Aorta (tissue), 5 donors: ENCODE results near the gene NR1D2. TPM values are rescaled to one million over a fixed set of nuclear protein-coding genes. Genes with fewer than 3 reads are reported as not detected.
A peak's percentile ranks its signal among the peaks of the same experiment; 100 is the strongest.

Experiments
- ATAC-seq: fragments of 200-7000 bp; cut with Tn5 transposase; one replicate; pipeline ENCODE4 v1.9.1; 2022; ENCODE audit warnings: moderate library complexity; ENCODE audit not compliant: low FRiP score
- DNase-seq, 2 donors: peaks; one replicate each; pipeline ENCODE4 v3.0.0-alpha.2; 2020
- H3K27ac ChIP-seq, 2 donors: one replicate each; pipeline ENCODE4 v1.5.1; 2013; ENCODE audit warnings: low read length in 2 of 2, mild to moderate bottlenecking in 2 of 2, moderate library complexity in 2 of 2, control low read depth in 1 of 2, inconsistent platforms in 1 of 2, low read depth in 1 of 2
- H3K27me3 ChIP-seq, 2 donors: one replicate each; pipeline ENCODE4 v1.6.1; 2013; ENCODE audit warnings: control low read depth in 1 of 2, low read length in 1 of 2, mild to moderate bottlenecking in 1 of 2, moderate library complexity in 1 of 2; ENCODE audit not compliant: insufficient read depth in 2 of 2, control insufficient read depth in 1 of 2
- H3K36me3 ChIP-seq, 2 donors: one replicate each; pipeline ENCODE4 v1.6.1; 2013; ENCODE audit warnings: control low read depth in 1 of 2, low read length in 1 of 2, mild to moderate bottlenecking in 1 of 2; ENCODE audit not compliant: insufficient read depth in 2 of 2, control insufficient read depth in 1 of 2
- H3K4me1 ChIP-seq, 2 donors: one replicate each; pipeline ENCODE4 v1.6.1; 2013; ENCODE audit warnings: low read length in 2 of 2, control low read depth in 1 of 2, mild to moderate bottlenecking in 1 of 2, moderate library complexity in 1 of 2; ENCODE audit not compliant: insufficient read depth in 2 of 2, control insufficient read depth in 1 of 2
- H3K4me3 ChIP-seq, 2 donors: one replicate each; pipeline ENCODE4 v1.5.1; 2013; ENCODE audit warnings: low read length in 2 of 2, control low read depth in 1 of 2, mild to moderate bottlenecking in 1 of 2
- H3K9me3 ChIP-seq: one replicate; pipeline ENCODE4 v1.6.1; 2013; ENCODE audit warnings: mild to moderate bottlenecking, low read length; ENCODE audit not compliant: control insufficient read depth
- WGBS, 2 donors: extraction: QIAGEN DNeasy Blood & Tissue Kit; methylation state at CpG; one replicate each; pipeline ENCODE4 v1.1.7; 2013; 5-methylcytosine and 5-hydroxymethylcytosine counted together
- intact Hi-C, 2 donors: fragments of 100-400 bp; cut with DNase I; formaldehyde crosslinking; loops; one replicate each; pipeline versions ENCODE4 v1.14.2 to v1.15.0; 2022
- polyA plus RNA-seq, 2 donors: library from polyadenylated mRNA; stranded (reverse); fragments of 200-250 nt; gene quantifications; one replicate each; pipeline ENCODE4 v1.2.3, GENCODE V29; 2013
- total RNA-seq, 2 donors: library from RNA; stranded (reverse); fragmentation: NEBNext Ultra II Directional; extraction: Animal tissue kit (Norgen Biotek cat#: 25700); gene quantifications; one replicate each; pipeline ENCODE4 v1.2.1, GENCODE V29; 2021
- donor health status: healthy with polysubstance abuse.
- donor health status: Bipolar disorder and iron deficiency.
- donor health status: DM: no; HTN: no; CAD: no.
- donor health status: DM: no; HTN: no; CAD: no.
- donor health status: DM: yes; HTN: yes; CAD: no.

The NR1D2 gene
- total and polyA plus RNA-seq, 4 donors = 16.3 to 61.1 (median 22.6) TPM

GRCh38 chr3:23981955-23982354, 36.9 kb downstream of the NR1D2 start:
- no peaks in the 10 kb centered on the region for H3K9me3 ChIP-seq
- H3K4me3 ChIP-seq = no peak overlapping the region
- DNase-seq (no peak), ATAC-seq (peak; percentile 45)
- no peaks in the 10 kb centered on the region for H3K4me1 ChIP-seq
- no peak overlapping the region for H3K27ac ChIP-seq
- WGBS, 2 donors = 66 to 71% methylated on average over 5 of the region's 5 CpGs
- H3K36me3 ChIP-seq = no peaks in the 10 kb centered on the region
- intact Hi-C loops = loop anchor here in 1 of 2 donors (5.0 to 10.0 kb wide), 2 partner anchors 35 to 57 kb away; partner anchors contain the start of gene NR1D2
- no peaks in the 10 kb centered on the region for H3K27me3 ChIP-seq

DNA sequence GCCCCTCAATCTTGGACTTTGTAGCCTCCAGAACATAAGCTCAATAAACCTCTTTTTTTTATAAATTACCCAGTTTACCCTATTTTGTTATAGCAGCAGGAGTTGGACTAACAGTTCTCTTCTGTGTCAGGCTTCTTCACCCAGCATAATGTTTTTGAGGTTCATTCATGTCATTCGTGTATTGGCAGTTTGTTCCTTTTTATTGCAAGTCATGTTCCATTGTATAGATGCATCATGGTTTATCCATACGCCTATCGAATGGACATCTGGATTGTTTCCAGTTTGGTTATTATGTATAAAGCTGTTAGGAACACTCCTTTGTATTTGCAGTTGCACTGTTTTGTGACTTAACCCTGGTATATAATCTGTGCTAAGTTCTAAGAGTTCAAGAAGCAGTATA, 39.8 kb downstream of the NR1D2 start:
- H3K4me1 ChIP-seq = no peaks in the 10 kb centered on the region
- no peak for ATAC-seq
- no peak for DNase-seq

GRCh38 chr3:23985747-23986544, 40.9 kb downstream of the NR1D2 start:
- Histone ChIP-seq H3K36me3 (no peaks in the 10 kb centered on the region), H3K27me3 (no peaks in the 10 kb centered on the region), H3K4me3 (no peak overlapping the region), H3K27ac (no peak overlapping the region), H3K9me3 (no peaks in the 10 kb centered on the region), H3K4me1 (no peaks in the 10 kb centered on the region)
- 30 to 35% methylated on average over 1 of the region's 1 CpG for WGBS, 2 donors
- ATAC-seq = no peak
- intact Hi-C loops = loop anchor here in 1 of 2 donors (10.0 kb wide), 1 partner anchor 61 kb away; no protein-coding TSS in a partner anchor
- DNase-seq = no peak

More for the DNA sequence above, 39.8 kb downstream of the NR1D2 start:
- WGBS, 2 donors = 95 to 97% methylated on average over 3 of the region's 3 CpGs
- Histone ChIP-seq H3K4me3 (no peak overlapping the region), H3K9me3 (no peaks in the 10 kb centered on the region), H3K27ac (no peak overlapping the region), H3K36me3 (no peaks in the 10 kb centered on the region), H3K27me3 (no peaks in the 10 kb centered on the region)
- intact Hi-C loops = loop anchor here in 1 of 2 donors (5.0 to 10.0 kb wide), 2 partner anchors 38 to 60 kb away; partner anchors contain the start of gene NR1D2

DNA sequence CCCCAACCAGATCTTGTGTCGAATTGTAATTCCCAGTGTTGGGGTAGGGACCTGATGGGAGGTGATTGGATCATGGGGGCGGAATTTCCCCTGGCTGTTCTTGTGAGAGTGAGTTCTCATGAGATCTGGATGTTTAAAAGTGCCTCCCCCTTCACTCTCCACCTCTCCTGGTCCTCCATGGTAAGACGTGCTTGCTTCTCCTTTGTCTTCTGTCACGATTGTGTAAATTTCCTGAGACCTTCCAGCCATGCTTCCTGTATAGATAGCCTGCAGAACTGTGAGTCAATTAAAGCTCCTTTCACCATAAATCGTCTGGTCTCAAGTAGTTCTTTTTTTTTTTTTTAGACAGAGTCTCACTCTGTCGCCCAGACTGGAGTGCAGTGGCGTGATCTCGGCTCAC, 42.3 kb downstream of the NR1D2 start:
- DNase-seq = no peak
- Histone ChIP-seq H3K4me3 (no peak overlapping the region), H3K4me1 (peaks cover 0 to 6% of the 10 kb centered on the region in 2 donors), H3K27ac (no peak overlapping the region), H3K36me3 (no peaks in the 10 kb centered on the region), H3K9me3 (no peaks in the 10 kb centered on the region), H3K27me3 (no peaks in the 10 kb centered on the region)
- no peak for ATAC-seq
- intact Hi-C loops = loop anchor here in 1 of 2 donors (10.0 kb wide), 1 partner anchor 63 kb away; no protein-coding TSS in a partner anchor
- WGBS, 2 donors = 86 to 88% methylated on average over 8 of the region's 8 CpGs

DNA sequence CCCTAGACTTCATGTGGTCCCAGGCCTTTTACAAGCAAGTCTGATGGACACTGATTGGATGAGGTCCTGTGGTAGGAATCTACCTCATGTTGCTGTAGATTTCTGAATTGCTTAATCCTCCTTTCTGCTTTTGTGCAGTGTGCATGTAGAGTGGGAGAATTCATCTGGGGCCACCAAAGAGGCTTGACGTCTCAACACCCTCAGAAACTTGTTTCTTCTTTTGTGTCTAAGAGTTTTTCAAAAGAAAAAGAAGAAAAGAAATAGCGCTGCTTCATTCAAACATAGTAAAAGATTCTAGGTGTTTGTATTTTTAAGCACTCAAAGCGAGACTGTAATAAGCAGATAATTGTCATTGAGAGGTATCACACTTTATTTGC, 46.2 kb downstream of the NR1D2 start:
- no peaks in the 10 kb centered on the region for H3K36me3 ChIP-seq
- no peak for DNase-seq
- no peak for ATAC-seq
- no peak overlapping the region for H3K27ac ChIP-seq
- intact Hi-C loops = loop anchor here in 1 of 2 donors (10.0 kb wide), 1 partner anchor 504 kb away; the partner anchor contains the start of gene THRB
- H3K4me1 ChIP-seq = peaks cover 0 to 13% of the 10 kb centered on the region in 2 donors
- H3K27me3 ChIP-seq = no peaks in the 10 kb centered on the region
- no peak overlapping the region for H3K4me3 ChIP-seq
- 73 to 80% methylated on average over 3 of the region's 3 CpGs for WGBS, 2 donors
- H3K9me3 ChIP-seq = no peaks in the 10 kb centered on the region

DNA sequence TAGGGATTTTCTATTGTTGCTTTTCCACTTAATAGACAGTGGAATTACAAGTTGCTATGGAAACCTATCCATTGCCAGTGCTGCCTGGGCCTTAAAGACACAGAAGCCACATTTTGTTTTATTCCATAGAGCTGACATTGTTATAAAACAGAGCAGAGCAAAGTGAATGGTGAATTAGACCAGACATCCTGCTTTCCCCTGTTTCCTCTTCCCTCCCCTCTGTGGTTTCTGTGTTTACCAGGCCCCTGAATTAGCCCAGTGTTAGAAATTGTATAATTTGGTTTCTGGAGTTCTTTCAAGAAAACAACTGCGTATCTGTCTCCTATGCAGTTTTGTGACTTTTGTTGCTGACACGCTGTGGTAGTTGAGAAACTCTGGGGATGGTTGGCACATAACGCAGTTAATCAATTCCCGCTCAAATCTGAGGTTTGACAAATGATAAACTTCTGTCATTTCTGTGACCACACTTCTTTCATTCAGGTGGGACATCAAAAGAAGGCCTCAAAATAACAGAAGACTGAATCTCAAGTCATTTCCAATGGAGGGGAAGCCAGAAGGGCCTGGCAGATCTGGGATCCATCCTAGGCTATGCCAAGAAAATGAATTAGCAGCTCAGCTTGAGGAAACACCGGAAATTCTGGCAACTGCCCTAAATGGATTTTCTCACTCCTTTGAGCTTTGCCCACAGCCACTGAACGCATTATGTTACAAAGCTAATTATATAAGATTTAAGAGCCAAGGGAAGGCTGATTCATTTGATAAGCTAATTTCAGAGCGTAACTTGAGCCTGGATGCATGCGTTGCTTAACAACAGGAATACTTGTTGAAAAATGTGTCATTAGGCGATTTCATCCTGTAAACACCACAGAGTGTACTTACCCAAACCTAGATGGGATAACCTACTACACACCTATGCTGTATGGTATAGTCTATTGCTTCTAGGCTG, 46.9 kb downstream of the NR1D2 start:
- DNase-seq = no peak
- ATAC-seq = no peak
- no peak overlapping the region for H3K4me3 ChIP-seq
- no peaks in the 10 kb centered on the region for H3K9me3 ChIP-seq
- WGBS, 2 donors = 36 to 44% methylated on average over 9 of the region's 9 CpGs
- no peaks in the 10 kb centered on the region for H3K27me3 ChIP-seq
- intact Hi-C loops = loop anchor here in 1 of 2 donors (10.0 kb wide), 1 partner anchor 503 kb away; the partner anchor contains the start of gene THRB
- H3K27ac ChIP-seq = peak overlapping the region in 1 of 2 donors; percentile 33
- peaks cover 0 to 13% of the 10 kb centered on the region in 2 donors for H3K4me1 ChIP-seq
- H3K36me3 ChIP-seq = no peaks in the 10 kb centered on the region

DNA sequence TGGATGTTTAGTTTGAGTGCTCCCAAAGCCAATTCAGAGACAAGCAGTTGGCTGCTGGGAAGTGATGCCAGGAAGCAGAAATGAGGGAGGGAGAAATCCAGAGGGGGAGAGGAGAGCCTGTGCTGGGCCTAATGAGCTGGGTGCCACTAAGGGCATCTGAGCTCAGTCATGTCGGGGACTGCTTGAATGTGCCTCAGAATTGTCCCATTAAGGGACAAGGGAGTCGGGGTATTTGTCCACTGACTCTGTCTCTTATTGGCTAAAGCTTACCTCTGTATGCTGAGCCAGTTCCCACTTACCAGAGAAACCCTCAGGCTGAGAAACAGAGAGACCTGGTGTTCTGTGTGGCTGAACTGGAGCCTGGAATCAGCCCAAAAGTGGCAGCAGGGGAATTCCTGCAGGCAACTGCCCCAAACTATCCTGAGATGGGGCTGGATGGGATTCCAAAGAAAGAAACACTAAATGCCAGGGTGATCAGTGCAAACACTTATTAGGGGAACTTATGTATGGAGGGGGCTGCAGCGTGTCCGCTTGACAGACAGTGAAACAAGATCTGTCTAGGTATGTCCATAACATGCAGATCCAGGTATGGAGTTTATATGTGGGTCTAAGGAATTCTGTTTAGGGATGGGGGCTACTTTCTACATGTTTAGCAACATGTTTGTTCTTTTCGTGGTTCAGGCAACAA, 48.6 kb downstream of the NR1D2 start:
- 19 to 26% methylated on average over 5 of the region's 5 CpGs for WGBS, 2 donors
- DNase-seq (no peak), ATAC-seq (peak; percentile 44)
- intact Hi-C loops = loop anchor here in 1 of 2 donors (10.0 kb wide), 1 partner anchor 501 kb away; the partner anchor contains the start of gene THRB
- no peaks in the 10 kb centered on the region for H3K36me3 ChIP-seq
- no peaks in the 10 kb centered on the region for H3K27me3 ChIP-seq
- no peaks in the 10 kb centered on the region for H3K9me3 ChIP-seq
- peak overlapping the region in 1 of 2 donors; percentile 91 for H3K27ac ChIP-seq
- H3K4me3 ChIP-seq = no peak overlapping the region
- peaks cover 0 to 13% of the 10 kb centered on the region in 2 donors for H3K4me1 ChIP-seq

- H3K4me1 ChIP-seq = peaks cover 0 to 13% of the 10 kb centered on the region in 2 donors
- H3K36me3 ChIP-seq = no peaks in the 10 kb centered on the region
- DNase-seq = no peak
- WGBS, 2 donors = 15 to 23% methylated on average over 4 of the region's 4 CpGs
- H3K4me3 ChIP-seq = no peak overlapping the region
- peak; percentile 22 for ATAC-seq
- H3K27me3 ChIP-seq = no peaks in the 10 kb centered on the region
- intact Hi-C loops = loop anchor here in 1 of 2 donors (10.0 kb wide), 1 partner anchor 501 kb away; the partner anchor contains the start of gene THRB
- H3K9me3 ChIP-seq = no peaks in the 10 kb centered on the region
- H3K27ac ChIP-seq = peak overlapping the region in 1 of 2 donors; percentile 91
These were observed 49.1 kb downstream of the NR1D2 start for GRCh38 chr3:23994244-23994569.
